HG02938 (cell line): ENCODE results near the gene VOPP1.
"Not testable (repeated sequence)": the region's sequence is repeated elsewhere in the genome, so short reads cannot be mapped to it uniquely, and the experiment has no call there.

Experiments
- ATAC-seq: cut with Tn5 transposase; IDR thresholded peaks from one replicate; pipeline ENCODE4 v1.9.1; 2021; ENCODE audit warnings: mild to moderate bottlenecking, moderate library complexity; ENCODE audit not compliant: unreplicated experiment

Gene VOPP1

GRCh38 chr7:55514546-55515265, 57.6 kb downstream of the VOPP1 start:
- no peak for ATAC-seq

- ATAC-seq = no peak
Measured at GRCh38 chr7:55513868-55514267, 58.4 kb downstream of the VOPP1 start.

DNA sequence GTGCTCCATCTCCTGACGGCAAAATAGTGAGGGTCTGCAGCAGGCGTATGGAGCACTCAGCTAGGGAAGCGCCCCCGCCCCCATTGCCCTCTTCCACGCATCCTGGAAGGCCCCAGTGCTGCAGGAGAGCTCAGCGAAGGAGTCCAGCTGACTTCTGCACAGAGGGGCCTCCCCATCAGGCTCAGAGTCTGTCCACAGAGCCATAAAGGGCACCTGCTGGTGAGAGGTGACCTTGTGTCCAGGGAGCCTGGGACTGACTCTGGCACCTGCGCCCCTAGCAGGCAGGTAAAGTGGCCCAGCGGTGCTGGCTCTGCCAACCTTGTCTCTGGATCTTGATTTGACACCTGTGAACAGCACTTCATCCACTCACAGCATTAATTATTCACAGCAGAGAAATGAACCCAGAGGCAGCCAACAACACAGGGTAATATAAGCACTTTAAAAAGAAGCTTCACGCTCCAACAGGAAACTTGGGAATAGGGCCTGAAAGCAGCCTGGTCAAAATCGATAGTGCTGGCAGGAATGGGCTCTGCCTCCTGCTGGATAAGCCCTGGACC, 59.6 kb downstream of the VOPP1 start:
- ATAC-seq = no peak

- ATAC-seq = no peak
Measured at GRCh38 chr7:55510621-55511020, 61.7 kb downstream of the VOPP1 start.

GRCh38 chr7:55510206-55510605, 62.1 kb downstream of the VOPP1 start:
- ATAC-seq = not testable (repeated sequence)

- ATAC-seq = peak; percentile 18
Measured at GRCh38 chr7:55509322-55509721, 63.0 kb downstream of the VOPP1 start.

- peak; percentile 48 for ATAC-seq
Measured at GRCh38 chr7:55508221-55509011, 63.9 kb downstream of the VOPP1 start.

DNA sequence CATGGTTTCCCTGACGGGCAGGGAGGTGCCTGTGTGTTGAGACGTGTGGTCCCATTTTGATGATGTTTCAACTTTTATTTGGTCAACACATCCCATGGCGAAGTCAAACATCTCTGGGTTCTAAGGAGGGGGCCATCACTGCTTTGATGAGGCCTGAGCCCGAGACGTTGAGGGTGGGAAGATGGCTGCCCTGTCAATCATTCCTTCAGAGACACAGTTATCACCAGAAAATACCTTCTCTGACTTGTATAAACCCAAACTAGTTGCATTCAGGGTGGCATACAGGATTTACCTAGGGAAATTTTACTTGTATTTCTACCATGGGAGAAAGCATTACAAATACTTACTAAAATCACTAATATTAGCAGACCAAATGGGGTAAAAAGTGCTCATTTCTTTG, 64.6 kb downstream of the VOPP1 start:
- no peak for ATAC-seq

DNA sequence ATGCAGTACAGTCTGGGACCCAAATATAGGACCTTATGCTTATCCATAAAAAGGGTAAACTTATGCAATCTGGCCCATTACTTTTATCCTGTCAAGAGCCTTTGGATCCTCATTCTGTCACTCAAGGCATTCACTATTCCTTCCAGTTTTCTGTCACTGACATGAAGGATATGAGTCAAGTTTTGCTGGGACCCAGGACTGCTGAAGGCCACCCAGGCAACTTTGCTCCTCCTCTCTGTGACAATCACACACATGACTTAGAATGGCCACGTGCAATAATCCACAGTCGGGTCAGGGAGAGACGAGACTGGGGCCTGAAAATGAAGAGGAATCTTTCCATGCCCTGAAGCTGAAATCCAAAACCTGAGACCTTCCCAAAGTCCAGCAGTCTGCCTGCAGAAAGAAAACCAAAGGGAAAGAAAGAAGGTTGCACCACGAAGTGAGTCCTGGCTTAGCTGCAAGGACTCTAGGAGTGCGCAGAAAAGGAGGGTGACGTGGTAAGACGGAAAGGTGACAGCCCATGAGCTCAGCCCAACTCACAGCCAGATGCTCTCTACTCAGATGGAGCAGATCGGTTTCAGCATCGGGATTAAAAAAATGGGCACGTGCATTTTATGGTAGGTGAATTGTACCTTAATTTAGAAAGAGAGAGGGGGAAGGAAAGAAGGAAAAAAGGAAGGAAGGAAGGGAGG, 67.2 kb downstream of the VOPP1 start:
- ATAC-seq = no peak

GRCh38 chr7:55504093-55504859, 68.0 kb downstream of the VOPP1 start:
- ATAC-seq = no peak

DNA sequence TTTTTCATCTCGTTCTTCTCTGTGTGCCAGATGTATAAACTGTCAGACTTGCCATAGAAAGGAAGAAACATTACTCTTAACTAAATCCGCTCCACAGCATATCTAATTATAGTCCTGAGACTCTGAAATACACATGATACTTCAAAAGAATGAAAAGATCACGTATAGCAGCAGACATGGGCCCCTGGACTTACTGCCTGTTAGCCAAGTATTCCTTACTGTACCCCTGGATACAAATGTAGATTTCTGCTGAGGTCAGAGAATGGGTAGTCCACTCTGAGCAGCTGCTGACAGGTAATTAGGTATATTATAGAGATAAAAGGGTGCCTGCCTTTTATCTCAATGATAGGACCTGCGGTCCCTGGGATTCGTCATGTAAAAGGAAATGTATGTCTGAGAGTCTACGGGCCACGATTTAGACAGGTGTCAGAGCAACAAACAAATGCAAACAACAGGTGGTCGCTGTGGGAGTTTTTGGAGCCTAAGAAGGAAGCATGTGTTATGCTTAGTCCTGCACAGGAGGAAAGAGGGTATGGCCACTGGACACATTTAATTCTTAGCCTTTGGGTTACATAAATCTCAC, 69.4 kb downstream of the VOPP1 start:
- no peak for ATAC-seq

GRCh38 chr7:55502124-55502857, 70.0 kb downstream of the VOPP1 start:
- no peak for ATAC-seq

GRCh38 chr7:55501611-55502010, 70.7 kb downstream of the VOPP1 start:
- no peak for ATAC-seq

DNA sequence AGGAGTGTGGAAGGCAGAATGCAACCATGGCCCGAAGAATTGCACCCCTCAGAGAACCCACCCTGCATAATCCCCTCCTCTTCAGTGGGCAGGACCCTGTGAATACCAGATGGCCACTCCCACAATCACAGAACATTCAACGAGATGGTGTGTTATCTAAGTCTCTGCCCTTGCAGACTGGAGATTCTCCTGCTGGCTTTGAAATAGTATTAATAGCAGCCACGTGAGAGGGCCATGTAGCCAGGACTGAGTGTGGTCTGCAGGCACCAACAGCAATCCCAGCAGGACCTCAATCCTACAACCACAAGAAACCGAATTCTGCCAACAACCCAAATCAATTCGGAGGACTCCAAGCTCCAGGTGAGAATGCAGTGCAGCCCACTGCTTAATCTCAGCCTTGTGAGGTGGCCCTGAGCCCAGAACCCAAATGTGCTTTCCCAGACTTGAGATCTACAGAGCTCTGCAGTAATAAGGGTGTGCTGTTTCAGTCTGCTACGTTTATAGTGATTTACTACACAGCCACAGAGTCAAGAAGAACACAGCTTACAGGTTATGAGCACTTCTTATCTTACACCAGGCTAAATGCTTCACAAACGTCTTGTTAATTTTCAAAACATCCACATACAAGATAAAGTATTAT, 72.1 kb downstream of the VOPP1 start:
- ATAC-seq = no peak

DNA sequence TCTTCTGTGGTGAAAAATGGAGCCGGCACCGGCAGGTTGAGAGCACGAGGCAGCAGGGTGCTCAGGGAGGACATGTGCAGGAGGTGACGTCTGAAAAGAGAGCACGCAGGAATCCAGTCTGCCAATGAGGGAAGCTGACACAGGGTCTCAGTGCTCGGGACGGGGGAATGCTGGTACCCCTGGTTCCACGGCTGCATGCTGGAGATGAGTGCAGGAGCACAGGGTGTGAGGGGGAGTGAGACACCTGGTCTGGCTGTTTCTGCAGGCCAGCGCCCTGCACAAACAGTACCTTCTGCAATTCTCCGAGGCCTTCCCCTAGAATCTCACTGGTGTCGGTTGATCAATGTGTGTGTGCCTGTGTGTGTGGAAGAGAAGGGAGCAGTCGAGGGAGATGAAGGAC, 72.7 kb downstream of the VOPP1 start:
- ATAC-seq = no peak

- no peak for ATAC-seq
Measured at GRCh38 chr7:55498770-55499169, 73.5 kb downstream of the VOPP1 start.

- no peak for ATAC-seq
Measured at GRCh38 chr7:55498142-55498541, 74.2 kb downstream of the VOPP1 start.

DNA sequence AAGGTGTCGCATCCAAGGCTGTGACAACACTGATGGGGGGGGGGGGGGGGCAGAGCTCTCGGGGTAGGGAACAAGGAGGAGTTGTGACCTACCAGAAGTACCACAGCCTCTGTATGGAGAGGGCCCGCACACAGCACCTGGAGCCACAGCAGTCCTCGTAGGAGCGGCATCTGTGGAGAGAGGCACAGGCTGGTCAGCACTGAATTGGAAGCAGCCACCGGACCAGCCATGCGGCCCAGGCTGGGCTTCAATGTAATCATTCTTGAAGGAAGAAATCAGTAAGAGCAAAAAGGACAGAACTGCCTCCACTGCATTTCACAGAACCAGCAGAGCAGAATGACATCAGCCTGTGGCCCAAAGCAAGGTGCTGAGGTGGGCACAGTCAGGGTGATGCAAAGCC, 74.8 kb downstream of the VOPP1 start:
- ATAC-seq = no peak

GRCh38 chr7:55496906-55497305, 75.4 kb downstream of the VOPP1 start:
- no peak for ATAC-seq
